ENCODE measurements around the gene JAK2. TPM values are rescaled to one million over a fixed set of nuclear protein-coding genes. Genes with fewer than 3 reads are reported as not detected.

JAK2 gene
- total RNA-seq, 2 experiments from 2014 or later = 27.2 to 30.0 TPM

- ChIA-PET POLR2A (no interaction called here), CTCF (no interaction called here)
- Mint-ChIP-seq H3K9me3 (no peaks in the 10 kb centered on the region), H3K27ac (no peak overlapping the region), H3K27me3 (no peaks in the 10 kb centered on the region), H3K4me3 (no peak overlapping the region), H3K36me3 (ENCODE audit: low read depth) (peaks cover 43% of the 10 kb centered on the region), H3K4me1 (no peaks in the 10 kb centered on the region)
- DNase-seq = no peak
Observed at GRCh38 chr9:5122516-5122915, 137.4 kb downstream of the JAK2 start.

- no peak for DNase-seq
- no peaks in the 10 kb centered on the region for H3K27me3 Mint-ChIP-seq
- H3K27ac Mint-ChIP-seq = no peak overlapping the region
- ChIA-PET CTCF (no interaction called here), POLR2A (no interaction called here)
- H3K4me1 Mint-ChIP-seq = no peaks in the 10 kb centered on the region
- peaks cover 41% of the 10 kb centered on the region for H3K36me3 Mint-ChIP-seq (ENCODE audit: low read depth)
- H3K4me3 Mint-ChIP-seq = no peak overlapping the region
- peaks cover 22% of the 10 kb centered on the region for H3K9me3 Mint-ChIP-seq
Observed at GRCh38 chr9:5140151-5140550, 155.1 kb downstream of the JAK2 start.

- ChIA-PET POLR2A (no interaction called here), CTCF (no interaction called here)
- no peak for DNase-seq
- Mint-ChIP-seq H3K4me3 (no peak overlapping the region), H3K27ac (no peak overlapping the region), H3K27me3 (no peaks in the 10 kb centered on the region), H3K9me3 (peaks cover 17% of the 10 kb centered on the region), H3K36me3 (ENCODE audit: low read depth) (peaks cover 66% of the 10 kb centered on the region), H3K4me1 (no peaks in the 10 kb centered on the region)
Observed at GRCh38 chr9:5144217-5144616, 159.1 kb downstream of the JAK2 start.

GRCh38 chr9:5146241-5146640, 161.2 kb downstream of the JAK2 start:
- H3K9me3 Mint-ChIP-seq = peaks cover 19% of the 10 kb centered on the region
- H3K36me3 Mint-ChIP-seq (ENCODE audit: low read depth) = peaks cover 74% of the 10 kb centered on the region
- POLR2A ChIA-PET = no interaction called here
- no peak overlapping the region for H3K27ac Mint-ChIP-seq
- DNase-seq = no peak
- no peak overlapping the region for H3K4me3 Mint-ChIP-seq
- no peaks in the 10 kb centered on the region for H3K4me1 Mint-ChIP-seq
- CTCF ChIA-PET = interaction anchor here (0.6 kb wide), 1 partner anchor 641 kb away, joined by 7 read pairs; no protein-coding TSS in a partner anchor
- no peaks in the 10 kb centered on the region for H3K27me3 Mint-ChIP-seq

Other genes with a start within 250 kb of the JAK2 start
- gene AK3, start 244.1 kb upstream of the JAK2 start, total RNA-seq = 10 to 100 TPM; 34.0 to 34.6 TPM
- gene RCL1, start 192.3 kb upstream of the JAK2 start, total RNA-seq = 10 to 100 TPM; 11.5 to 12.3 TPM
- gene INSL6, start 200.4 kb downstream of the JAK2 start, total RNA-seq = not detected
- not detected for gene INSL4, start 246.1 kb downstream of the JAK2 start, total RNA-seq

Measured in activated CD4-positive, alpha-beta memory T cell treated with anti-CD3 and anti-CD28 coated beads, Interleukin-2, amount 10 ng/mL, durations not matched to agents 7 days and 5 days (primary cell).